ENCODE measurements around the gene SYNC. TPM values are rescaled to one million over a fixed set of nuclear protein-coding genes. Genes with fewer than 3 reads are reported as not detected.
A peak's percentile ranks its signal among the peaks of the same experiment; 100 is the strongest.

Gene SYNC
- total RNA-seq, 4 donors from 2014 or later: 4.7 to 61.0 (median 18.1) TPM

- intact Hi-C loops (cut with DNase I; ENCODE audit: low total_unique reads): no loop called here
- no peaks in the 10 kb centered on the region for H3K9me3 ChIP-seq
- no peaks in the 10 kb centered on the region for H3K4me1 ChIP-seq
- DNase-seq: no peak
- H3K4me3 ChIP-seq: no peak overlapping the region
- TF ChIP-seq POLR2A (IDR thresholded peaks at IDR 0.05): no peak
- TF ChIP-seq CTCF (IDR thresholded peaks at IDR 0.05): no peak
- no peaks in the 10 kb centered on the region for H3K27me3 ChIP-seq
- H3K27ac ChIP-seq: no peak overlapping the region
- H3K36me3 ChIP-seq: no peaks in the 10 kb centered on the region
Measured at GRCh38 chr1:32666901-32667566, 35.5 kb downstream of the SYNC start.

- no peak for TF ChIP-seq POLR2A (IDR thresholded peaks at IDR 0.05)
- TF ChIP-seq CTCF (IDR thresholded peaks at IDR 0.05): no peak
- H3K36me3 ChIP-seq: no peaks in the 10 kb centered on the region
- H3K27me3 ChIP-seq: no peaks in the 10 kb centered on the region
- H3K4me3 ChIP-seq: no peak overlapping the region
- no peak overlapping the region for H3K27ac ChIP-seq
- intact Hi-C loops (cut with DNase I; ENCODE audit: low total_unique reads): no loop called here
- no peaks in the 10 kb centered on the region for H3K9me3 ChIP-seq
- no peak for DNase-seq
- no peaks in the 10 kb centered on the region for H3K4me1 ChIP-seq
Measured at GRCh38 chr1:32665915-32666314, 36.7 kb downstream of the SYNC start.

GRCh38 chr1:32659581-32659980 is 43.0 kb downstream of the SYNC start:
- Histone ChIP-seq H3K9me3 (no peaks in the 10 kb centered on the region), H3K27me3 (no peaks in the 10 kb centered on the region), H3K4me3 (no peak overlapping the region), H3K36me3 (no peaks in the 10 kb centered on the region), H3K4me1 (no peaks in the 10 kb centered on the region), H3K27ac (no peak overlapping the region)
- TF ChIP-seq POLR2A (IDR thresholded peaks at IDR 0.05) (no peak), CTCF (IDR thresholded peaks at IDR 0.05) (no peak)
- DNase-seq: no peak
- intact Hi-C loops (cut with DNase I; ENCODE audit: low total_unique reads): no loop called here

- no peak for DNase-seq
- TF ChIP-seq CTCF (IDR thresholded peaks at IDR 0.05) (no peak), POLR2A (IDR thresholded peaks at IDR 0.05) (no peak)
- Histone ChIP-seq H3K4me3 (peak overlapping the region in 1 of 2 donors; percentile 95), H3K36me3 (no peaks in the 10 kb centered on the region), H3K27me3 (no peaks in the 10 kb centered on the region), H3K4me1 (peaks cover 11 to 17% of the 10 kb centered on the region in 2 donors), H3K9me3 (no peaks in the 10 kb centered on the region), H3K27ac (peak overlapping the region in 1 of 2 donors; percentile 100)
- intact Hi-C loops (cut with DNase I; ENCODE audit: low total_unique reads): no loop called here
Measured at GRCh38 chr1:32652244-32652962, 50.2 kb downstream of the SYNC start.

- Histone ChIP-seq H3K4me1 (peaks cover 11 to 17% of the 10 kb centered on the region in 2 donors), H3K27ac (peak overlapping the region; percentile 100), H3K9me3 (no peaks in the 10 kb centered on the region), H3K36me3 (no peaks in the 10 kb centered on the region), H3K27me3 (no peaks in the 10 kb centered on the region), H3K4me3 (peak overlapping the region; percentile 48 to 95)
- TF ChIP-seq CTCF (IDR thresholded peaks at IDR 0.05) (peak in 1 of 4 experiments; percentile 0), POLR2A (IDR thresholded peaks at IDR 0.05) (no peak)
- no peak for DNase-seq
- intact Hi-C loops (cut with DNase I; ENCODE audit: low total_unique reads): no loop called here
Measured at GRCh38 chr1:32651461-32652073, 51.0 kb downstream of the SYNC start.
